Stimulated activated CD4-positive, alpha-beta T cell treated with anti-CD3 and anti-CD28 coated beads, Interleukin-1b, Interleukin-23, amount 100 ng/mL, for 24 hours (primary cell): ENCODE measurements around the gene PIK3R6.

Experiments
- DNase-seq, 4 experiments: peaks; one replicate each; pipeline ENCODE4 v3.0.0-alpha.2; 2020; ENCODE audit warnings: low read depth in 4 of 4, low spot score in 1 of 4

The PIK3R6 gene

DNA sequence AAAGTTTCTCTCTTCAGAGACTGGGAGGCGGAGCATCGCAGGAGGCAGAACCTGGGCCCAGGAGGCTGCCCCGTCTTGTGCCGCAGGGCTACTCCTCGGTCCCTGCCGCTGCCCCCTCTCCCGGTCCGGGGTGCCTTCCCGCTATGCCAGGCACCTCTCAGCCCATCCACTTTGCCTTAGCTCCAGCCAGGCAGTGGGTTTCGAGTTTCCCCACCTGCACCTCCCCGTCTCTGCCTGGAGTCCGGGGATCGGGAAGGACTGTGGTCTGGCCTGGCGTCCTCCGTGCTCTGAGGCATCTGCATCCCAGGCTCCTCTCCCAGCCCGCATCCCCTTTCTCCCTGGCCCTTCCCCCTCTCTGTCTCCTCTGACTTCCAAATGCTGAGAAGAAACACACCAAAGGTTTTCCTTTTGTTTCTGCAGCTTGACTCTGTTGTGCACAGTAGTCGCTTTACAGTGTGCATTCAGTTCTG, 26.8 kb upstream of the PIK3R6 start:
- no peak for DNase-seq

DNA sequence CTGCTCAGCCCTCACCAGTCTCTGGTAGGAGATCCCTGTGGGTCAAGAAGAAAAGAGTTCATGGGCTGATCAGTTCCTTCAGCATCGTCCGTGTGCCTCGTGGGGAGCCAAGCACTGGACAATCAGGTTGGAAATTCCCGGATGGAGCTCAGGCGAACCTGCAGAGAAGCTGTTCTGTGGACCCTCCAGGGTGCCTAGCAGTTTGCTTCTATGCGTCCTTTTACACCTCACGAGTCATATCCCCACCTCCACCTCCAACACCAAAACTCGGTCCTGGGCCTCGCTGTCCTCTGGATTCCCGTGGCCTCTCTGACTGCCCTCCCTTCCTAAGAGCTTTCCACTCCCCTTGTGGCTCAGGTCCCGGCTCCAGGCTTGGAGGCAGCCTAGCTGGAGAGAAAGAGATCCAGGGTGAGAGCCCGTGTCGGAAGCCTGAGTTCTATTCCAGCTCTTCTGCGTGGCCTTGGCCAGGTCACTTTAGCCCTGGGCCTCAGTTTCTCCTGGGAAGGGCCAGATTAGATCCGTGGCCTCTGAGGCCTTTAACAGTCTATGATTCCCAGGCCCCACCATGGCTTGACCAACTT, 26.2 kb upstream of the PIK3R6 start:
- no peak for DNase-seq

DNA sequence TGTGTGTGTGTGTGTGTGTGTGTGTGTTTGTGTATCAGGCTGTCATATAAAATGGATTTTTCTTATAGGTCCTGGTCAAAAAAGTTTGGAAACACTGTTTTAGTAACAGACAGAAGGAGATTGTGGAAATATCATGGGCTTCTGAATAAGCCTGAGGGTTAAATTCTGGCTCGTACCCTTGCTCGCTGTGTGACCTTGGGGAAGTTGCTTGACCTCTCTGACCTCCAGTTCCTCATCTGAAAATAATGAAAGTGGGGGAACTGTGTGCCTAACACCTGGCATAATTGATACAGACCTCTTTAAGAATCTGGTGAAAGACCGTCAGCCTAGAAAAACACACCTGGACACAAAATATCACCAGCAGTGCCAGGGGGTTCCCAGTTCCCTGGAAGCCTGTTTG, 25.6 kb upstream of the PIK3R6 start:
- DNase-seq: no peak

GRCh38 chr17:8892338-8892690, 24.8 kb upstream of the PIK3R6 start:
- no peak for DNase-seq

- no peak for DNase-seq
Observed at GRCh38 chr17:8890671-8891070, 23.2 kb upstream of the PIK3R6 start.

DNA sequence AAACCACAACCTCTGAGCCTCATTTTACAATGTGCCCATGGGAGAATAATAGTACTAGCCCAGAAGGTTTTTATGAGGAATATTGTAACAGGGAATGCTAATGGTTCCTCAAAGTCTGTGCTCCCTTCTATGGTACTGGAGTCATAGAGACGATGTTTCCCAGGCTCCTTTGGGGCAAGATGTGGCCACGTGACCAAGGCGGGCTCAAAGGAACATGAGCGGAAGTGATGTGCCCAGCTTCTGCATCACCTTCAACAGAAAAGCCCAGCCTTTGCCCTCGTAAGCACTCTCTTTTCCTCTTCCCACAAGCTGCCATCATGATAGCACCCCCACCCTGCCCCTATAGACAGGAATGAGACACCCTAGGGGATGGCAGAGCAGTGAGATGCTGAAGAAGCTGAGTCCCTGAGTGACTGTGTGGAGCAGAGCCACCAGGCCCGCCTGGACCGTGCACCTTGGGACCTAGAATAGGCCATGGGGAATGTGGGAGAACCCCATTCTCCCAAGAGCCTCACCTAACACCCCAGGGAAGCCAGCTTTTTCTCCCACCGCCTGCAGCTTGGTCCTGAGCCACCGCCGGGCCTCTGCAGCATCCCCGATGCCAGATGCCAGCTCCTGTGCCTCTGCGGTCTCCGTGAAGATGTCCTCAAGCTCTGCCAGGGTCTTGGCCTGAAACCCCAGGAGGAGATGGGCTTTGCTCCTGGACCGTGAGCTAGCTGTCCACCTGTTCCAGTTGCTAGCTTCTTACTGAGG, 22.2 kb upstream of the PIK3R6 start:
- no peak for DNase-seq

GRCh38 chr17:8888704-8889302, 21.3 kb upstream of the PIK3R6 start:
- no peak for DNase-seq

- no peak for DNase-seq
Observed at GRCh38 chr17:8887834-8888703, 20.6 kb upstream of the PIK3R6 start.

DNA sequence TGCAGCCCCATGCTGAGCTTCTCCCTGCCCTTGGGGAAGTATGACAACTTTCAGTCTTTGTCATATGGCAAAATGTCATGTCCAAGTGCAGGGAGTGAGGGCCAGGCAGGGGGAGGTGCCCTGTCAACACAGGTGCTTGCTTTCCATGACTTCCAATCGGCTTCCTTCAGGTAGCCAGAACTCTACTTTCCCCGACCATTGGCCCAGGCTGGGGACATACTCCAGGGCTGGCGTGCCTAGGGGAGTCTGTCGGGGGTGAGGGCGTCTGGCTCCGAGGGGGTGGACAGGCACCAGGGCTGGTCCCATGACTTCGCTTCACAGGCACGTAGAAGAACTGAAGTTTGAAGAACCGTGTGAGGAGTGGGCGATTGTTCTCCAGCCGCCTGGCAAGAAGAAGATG, 19.8 kb upstream of the PIK3R6 start:
- no peak for DNase-seq

- DNase-seq: no peak
Observed at GRCh38 chr17:8885967-8886684, 18.7 kb upstream of the PIK3R6 start.

GRCh38 chr17:8885163-8885966, 17.9 kb upstream of the PIK3R6 start:
- peak in 3 of 4 experiments; percentile 20 to 34 (median 30) for DNase-seq

GRCh38 chr17:8884336-8884990, 17.0 kb upstream of the PIK3R6 start:
- DNase-seq: no peak

GRCh38 chr17:8883353-8883752, 15.9 kb upstream of the PIK3R6 start:
- DNase-seq: no peak

GRCh38 chr17:8881606-8882005, 14.1 kb upstream of the PIK3R6 start:
- no peak for DNase-seq

- no peak for DNase-seq
Observed at GRCh38 chr17:8880466-8880865, 13.0 kb upstream of the PIK3R6 start.

GRCh38 chr17:8879410-8879809, 11.9 kb upstream of the PIK3R6 start:
- no peak for DNase-seq

DNA sequence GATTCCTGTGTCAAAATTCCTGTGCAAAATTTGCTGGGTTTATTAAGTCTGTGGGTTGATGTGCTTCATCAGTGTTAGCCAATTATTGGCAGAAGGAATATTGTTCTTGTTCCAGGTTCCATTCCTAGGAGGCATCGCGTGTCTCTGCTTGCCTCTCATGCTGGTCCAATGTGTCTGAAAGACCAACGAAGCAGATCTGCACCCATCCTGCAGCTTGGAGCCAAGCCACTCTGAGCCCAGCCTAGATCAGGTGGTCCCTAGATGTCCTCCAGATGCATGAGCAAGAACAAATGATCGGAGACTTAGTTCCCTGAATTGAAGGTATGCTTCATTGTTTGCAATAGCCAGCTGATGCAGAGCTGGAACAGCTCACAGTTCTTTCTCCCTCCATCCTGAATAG, 10.5 kb upstream of the PIK3R6 start:
- no peak for DNase-seq

- no peak for DNase-seq
Observed at GRCh38 chr17:8875957-8876356, 8.5 kb upstream of the PIK3R6 start.

DNA sequence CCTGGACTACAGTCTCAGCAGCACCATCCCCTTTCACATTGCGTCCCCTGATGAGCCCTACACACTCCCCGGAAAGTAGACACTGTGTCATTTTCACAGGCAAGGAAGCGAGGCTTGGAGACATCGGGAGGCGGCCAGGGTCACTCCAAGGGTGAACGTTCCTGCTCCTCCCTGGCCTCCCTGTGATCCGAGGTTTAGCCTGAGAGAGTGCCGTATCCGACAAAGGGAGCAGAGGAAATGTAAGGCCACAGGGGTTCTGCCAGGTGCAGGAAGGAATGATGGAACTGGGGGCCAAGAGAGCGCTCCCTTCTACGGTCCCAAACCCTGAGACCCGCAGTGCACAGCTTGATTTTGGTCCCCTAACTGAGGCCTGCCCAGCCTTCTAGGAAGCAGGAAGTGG, 8.0 kb upstream of the PIK3R6 start:
- no peak for DNase-seq
